Uterus (tissue), 4 donors: ENCODE results near the gene IGF1R. TPM values are rescaled to one million over a fixed set of nuclear protein-coding genes. Genes with fewer than 3 reads are reported as not detected.

Experiments
- DNase-seq, 2 donors: peaks; one replicate each; pipeline ENCODE4 v3.0.0-alpha.2; 2019 to 2020
- H3K27ac ChIP-seq, 2 donors: fragments of 200-600 bp; sonication (generic); 1 replicate in 1 of 2; 2 replicates in 1 of 2; pipeline ENCODE4 v1.5.1; 2016 to 2018
- H3K27me3 ChIP-seq, 2 donors: fragments of 200-600 bp; sonication (generic); one replicate each; pipeline ENCODE4 v1.5.1; 2018 to 2019; ENCODE audit warnings: control low read depth in 1 of 2
- H3K36me3 ChIP-seq, 2 donors: fragments of 200-600 bp; sonication (generic); one replicate each; pipeline ENCODE4 v1.5.1; 2019; ENCODE audit warnings: control low read depth in 1 of 2
- H3K4me1 ChIP-seq, 2 donors: fragments of 200-600 bp; sonication (generic); one replicate each; pipeline ENCODE4 v1.5.1; 2018 to 2019; ENCODE audit warnings: control low read depth in 1 of 2
- H3K4me3 ChIP-seq, 2 donors: fragments of 200-600 bp; sonication (generic); 1 replicate in 1 of 2; 2 replicates in 1 of 2; pipeline ENCODE4 v1.5.1; 2018 to 2019; ENCODE audit warnings: mild to moderate bottlenecking in 1 of 2
- H3K9me3 ChIP-seq, 2 donors: fragments of 200-600 bp; sonication (generic); one replicate each; pipeline ENCODE4 v1.5.1; 2019; ENCODE audit warnings: control low read depth in 1 of 2
- CTCF ChIP-seq, 4 experiments: fragments of 200-600 bp in 2 of 4; fragments of 450-650 bp in 2 of 4; sonication (generic) in 2 of 4; IDR thresholded peaks; one replicate each; pipeline ENCODE4 v1.5.1; 2016 to 2019; ENCODE audit warnings: antibody characterized with exemption in 4 of 4, mild to moderate bottlenecking in 2 of 4, moderate library complexity in 1 of 4
- POLR2A ChIP-seq, 2 donors: fragments of 450-650 bp; IDR thresholded peaks; one replicate each; pipeline ENCODE4 v1.6.1; 2016; ENCODE audit warnings: antibody characterized with exemption in 2 of 2, mild to moderate bottlenecking in 1 of 2, moderate library complexity in 1 of 2
- intact Hi-C: fragments of 100-400 bp; cut with DNase I; formaldehyde crosslinking; loops from one replicate; pipeline ENCODE4 v1.15.1; 2023; ENCODE audit warnings: low total_unique reads
- total RNA-seq, 4 donors: library from RNA; depleted of rRNA in 3 of 4; stranded (reverse); fragments of >200 nt in 3 of 4; gene quantifications; one replicate each; pipeline versions ENCODE4 v1.1.0 to v1.2.4, GENCODE V29; 2014 to 2023
- donor health status: DM: yes; HTN: yes; CAD: no.

The IGF1R gene
- total RNA-seq, 4 donors from 2014 or later: 30.0 to 95.2 (median 57.5) TPM

- Histone ChIP-seq H3K4me3 (no peak overlapping the region), H3K4me1 (peaks cover 4% of the 10 kb centered on the region in 2 donors), H3K9me3 (no peaks in the 10 kb centered on the region), H3K27me3 (no peaks in the 10 kb centered on the region), H3K36me3 (no peaks in the 10 kb centered on the region), H3K27ac (no peak overlapping the region)
- no peak for DNase-seq
- TF ChIP-seq POLR2A (IDR thresholded peaks at IDR 0.05): no peak
- no peak for TF ChIP-seq CTCF (IDR thresholded peaks at IDR 0.05)
- intact Hi-C loops: no loop called here
Measured at GRCh38 chr15:98700519-98700918, 52.2 kb downstream of the IGF1R start.

GRCh38 chr15:98703126-98703685 is 54.9 kb downstream of the IGF1R start:
- Histone ChIP-seq H3K4me3 (no peak overlapping the region), H3K9me3 (no peaks in the 10 kb centered on the region), H3K4me1 (peaks cover 4% of the 10 kb centered on the region in 2 donors), H3K27ac (no peak overlapping the region), H3K36me3 (no peaks in the 10 kb centered on the region), H3K27me3 (no peaks in the 10 kb centered on the region)
- DNase-seq: no peak
- no peak for TF ChIP-seq CTCF (IDR thresholded peaks at IDR 0.05)
- TF ChIP-seq POLR2A (IDR thresholded peaks at IDR 0.05): no peak
- intact Hi-C loops: no loop called here

GRCh38 chr15:98705070-98705469 is 56.7 kb downstream of the IGF1R start:
- no peaks in the 10 kb centered on the region for H3K27me3 ChIP-seq
- intact Hi-C loops: no loop called here
- H3K4me3 ChIP-seq: no peak overlapping the region
- H3K36me3 ChIP-seq: no peaks in the 10 kb centered on the region
- DNase-seq: no peak
- no peak overlapping the region for H3K27ac ChIP-seq
- TF ChIP-seq POLR2A (IDR thresholded peaks at IDR 0.05) (no peak), CTCF (IDR thresholded peaks at IDR 0.05) (no peak)
- no peaks in the 10 kb centered on the region for H3K9me3 ChIP-seq
- H3K4me1 ChIP-seq: peaks cover 0 to 4% of the 10 kb centered on the region in 2 donors

- Histone ChIP-seq H3K27ac (no peak overlapping the region), H3K27me3 (no peaks in the 10 kb centered on the region), H3K4me3 (no peak overlapping the region), H3K4me1 (peaks cover 0 to 4% of the 10 kb centered on the region in 2 donors), H3K9me3 (no peaks in the 10 kb centered on the region), H3K36me3 (no peaks in the 10 kb centered on the region)
- intact Hi-C loops: no loop called here
- DNase-seq: no peak
- TF ChIP-seq CTCF (IDR thresholded peaks at IDR 0.05) (no peak), POLR2A (IDR thresholded peaks at IDR 0.05) (no peak)
Measured at GRCh38 chr15:98706387-98706786, 58.0 kb downstream of the IGF1R start.

- intact Hi-C loops: no loop called here
- no peak for DNase-seq
- Histone ChIP-seq H3K27ac (no peak overlapping the region), H3K27me3 (no peaks in the 10 kb centered on the region), H3K9me3 (no peaks in the 10 kb centered on the region), H3K4me1 (peaks cover 0 to 4% of the 10 kb centered on the region in 2 donors), H3K36me3 (no peaks in the 10 kb centered on the region), H3K4me3 (no peak overlapping the region)
- TF ChIP-seq POLR2A (IDR thresholded peaks at IDR 0.05) (no peak), CTCF (IDR thresholded peaks at IDR 0.05) (no peak)
Measured at GRCh38 chr15:98706986-98707385, 58.6 kb downstream of the IGF1R start.
